Gastroesophageal sphincter (tissue), 4 donors: ENCODE measurements around the gene SYCP2L. TPM values are rescaled to one million over a fixed set of nuclear protein-coding genes. Genes with fewer than 3 reads are reported as not detected.

Source experiments
- total RNA-seq, 4 donors: library from RNA; depleted of rRNA; stranded (reverse); fragments of >200 nt; gene quantifications; one replicate each; pipeline ENCODE4 v1.1.0, GENCODE V29; 2016

SYCP2L gene
- total RNA-seq, 4 donors from 2014 or later: 0.40 to 5.7 (median 1.6) TPM

Other genes with a start within 250 kb of the SYCP2L start
- gene C6orf52, start 192.4 kb upstream of the SYCP2L start, total RNA-seq: 1 to 10 TPM in 1 of 4 donors, not detected in 3; 2.5 TPM
- gene PAK1IP1, start 192.1 kb upstream of the SYCP2L start, total RNA-seq: 10 to 100 TPM in 3 of 4 donors, 1 to 10 TPM in 1; 9.4 to 14.6 (median 12.5) TPM
- gene TMEM14C, start 164.0 kb upstream of the SYCP2L start, total RNA-seq: 100 to 1,000 TPM in 3 of 4 donors, 10 to 100 TPM in 1; 97.4 to 209 (median 150) TPM
- 10 to 100 TPM; 29.7 to 65.2 (median 60.5) TPM for gene TMEM14B, start 139.2 kb upstream of the SYCP2L start, total RNA-seq
- under 1 TPM in 2 of 4 donors, not detected in 2; 0.07 to 0.67 TPM for gene MAK, start 48.5 kb upstream of the SYCP2L start, total RNA-seq
- not detected for gene GCM2, start 5.0 kb upstream of the SYCP2L start, total RNA-seq
- under 1 TPM in 3 of 4 donors, not detected in 1; 0.40 to 0.87 (median 0.62) TPM for gene ELOVL2, start 157.3 kb downstream of the SYCP2L start, total RNA-seq
- gene SMIM13, start 206.8 kb downstream of the SYCP2L start, total RNA-seq: 10 to 100 TPM in 3 of 4 donors, 1 to 10 TPM in 1; 8.3 to 13.5 (median 12.5) TPM
- under 1 TPM in 2 of 4 donors, not detected in 2; 0.12 to 0.27 TPM for gene ERVFRD-1, start 224.7 kb downstream of the SYCP2L start, total RNA-seq